Heart left ventricle (tissue), 13 donors: ENCODE data around the gene RPLP2.

Source experiments
- CTCF ChIP-seq, 12 donors: fragments of 200-600 bp; sonication (generic) in 4 of 12; IDR thresholded peaks; one replicate each; pipeline versions ENCODE4 v1.5.0 to v1.8.0; 2018 to 2022; ENCODE audit warnings: antibody characterized with exemption in 12 of 12, mild to moderate bottlenecking in 5 of 12
- POLR2A ChIP-seq, 2 donors: fragments of 450-650 bp; IDR thresholded peaks; one replicate each; pipeline ENCODE4 v1.6.1; 2017; ENCODE audit warnings: antibody characterized with exemption in 2 of 2, mild to moderate bottlenecking in 2 of 2, moderate library complexity in 2 of 2
- donor health status: ischemic (EF 13 %, LVEDD 7.1; RV severe dilation, severe dysfunction).
- donor health status: DM: no; HTN: yes; CAD: no.
- donor health status: DM: no; HTN: no; CAD: no.
- donor health status: ischemic (EF 25% LVEDD 6.9; RV normal size, moderate dysfunction).
- donor health status: ischemic (EF 25% LVEDD 5.7; RV mildly dilated, moderate dysfunction).
- donor health status: ischemic (EF 35%, LVEDD 5.7; RV mildly dilated, moderate dysfunction).
- donor health status: nonischemic (EF 11% LVEDD 7.7; RV severe dilation, severe dysfunction).
- donor health status: DM: yes; HTN: yes; CAD: no.
- donor health status: PGD.
- donor health status: ischemic (EF 29% LVEDD 5.4; RV normal size, mild dysfunction).
- donor health status: nonischemic (EF 23%, LVEDD 6.1; RV moderate dilation, normal function).

- TF ChIP-seq CTCF (IDR thresholded peaks at IDR 0.05) (no peak), POLR2A (IDR thresholded peaks at IDR 0.05) (no peak)
Observed at GRCh38 chr11:818396-819128, 8.8 kb downstream of the RPLP2 start, which contains the start of gene PNPLA2.
